HG03066 (cell line): ENCODE measurements around the gene ZNF830.
A peak's percentile ranks its signal among the peaks of the same experiment; 100 is the strongest.
"Not testable (repeated sequence)": the region's sequence is repeated elsewhere in the genome, so short reads cannot be mapped to it uniquely, and the experiment has no call there.

ENCODE experiments used
- ATAC-seq: cut with Tn5 transposase; IDR thresholded peaks from one replicate; pipeline ENCODE4 v1.9.1; 2021; ENCODE audit warnings: low read depth; ENCODE audit not compliant: unreplicated experiment

The ZNF830 gene

GRCh38 chr17:34961093-34961911 lies at the start of gene ZNF830, which contains the start of gene CCT6B:
TSS of gene ZNF830 (plus strand) at chr17:34961540. CDS start at chr17:34961567, 27 bp downstream.
TSS of gene CCT6B (minus strand) at chr17:34961460. CDS start at chr17:34961393, 67 bp downstream.
- peak; percentile 88 for ATAC-seq

- ATAC-seq: no peak
Observed at GRCh38 chr17:34913001-34913400, 48.3 kb upstream of the ZNF830 start.

GRCh38 chr17:34916120-34916519 lies 45.2 kb upstream of the ZNF830 start:
- ATAC-seq: no peak

- no peak for ATAC-seq
Observed at GRCh38 chr17:34917381-34917780, 44.0 kb upstream of the ZNF830 start.

DNA sequence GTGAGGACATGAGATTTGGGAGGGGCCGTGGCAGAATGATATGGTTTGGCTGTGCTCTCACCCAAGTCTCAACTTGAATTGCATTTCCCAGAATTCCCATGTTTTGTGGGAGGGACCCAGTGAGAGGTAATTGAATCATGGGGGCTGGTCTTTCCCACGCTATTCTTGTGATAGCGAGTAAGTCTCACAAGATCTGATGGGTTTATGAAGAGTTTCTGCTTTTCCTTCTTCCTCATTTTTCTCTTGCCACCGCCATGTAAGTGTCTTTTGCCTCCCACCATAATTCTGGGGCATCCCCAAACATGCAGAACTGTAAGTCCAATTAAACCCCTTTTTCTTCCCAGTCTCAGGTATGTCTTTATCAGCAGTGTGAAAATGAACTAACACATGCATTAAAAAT lies 40.7 kb upstream of the ZNF830 start:
- no peak for ATAC-seq

- no peak for ATAC-seq
Observed at GRCh38 chr17:34926661-34927060, 34.7 kb upstream of the ZNF830 start.

DNA sequence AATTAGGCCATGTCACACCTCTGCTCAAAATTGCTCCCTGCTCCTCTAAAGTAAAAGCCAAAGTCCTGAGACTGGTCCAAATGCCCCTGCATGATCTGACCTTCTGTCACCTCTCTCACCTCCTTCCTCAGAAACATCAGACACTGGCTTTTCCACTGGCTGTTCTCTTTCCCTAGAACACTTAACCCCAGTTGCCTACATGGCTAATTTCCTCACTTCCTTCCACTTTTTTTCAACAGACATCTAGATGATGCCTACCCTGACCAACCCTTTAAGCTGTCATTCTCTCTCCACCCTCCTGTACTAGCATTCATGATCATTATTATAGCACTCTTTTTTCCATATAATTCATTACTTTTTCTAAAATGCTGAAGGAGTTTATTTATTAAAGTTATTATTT lies 31.1 kb upstream of the ZNF830 start:
- no peak for ATAC-seq

GRCh38 chr17:34950780-34951179 lies 10.6 kb upstream of the ZNF830 start:
- not testable (repeated sequence) for ATAC-seq

DNA sequence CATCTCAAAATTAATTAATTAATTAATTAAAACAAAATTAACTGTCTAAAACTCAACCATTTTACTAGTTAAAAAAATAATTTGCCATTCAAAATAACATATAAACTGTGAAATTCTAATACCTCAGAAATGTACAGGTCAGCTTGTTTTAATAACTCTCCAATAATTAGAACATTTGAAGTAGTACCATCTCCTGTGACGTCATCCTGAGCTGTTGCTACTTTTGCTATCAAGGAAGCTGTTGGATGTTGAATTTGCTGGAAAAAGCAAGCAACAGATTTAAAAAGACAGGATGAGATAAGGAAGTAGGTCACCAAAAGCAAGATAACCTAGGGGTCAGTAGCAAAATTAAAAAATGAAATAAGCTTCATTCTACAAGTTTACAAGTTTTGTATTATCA lies 2.9 kb upstream of the ZNF830 start:
- no peak for ATAC-seq

DNA sequence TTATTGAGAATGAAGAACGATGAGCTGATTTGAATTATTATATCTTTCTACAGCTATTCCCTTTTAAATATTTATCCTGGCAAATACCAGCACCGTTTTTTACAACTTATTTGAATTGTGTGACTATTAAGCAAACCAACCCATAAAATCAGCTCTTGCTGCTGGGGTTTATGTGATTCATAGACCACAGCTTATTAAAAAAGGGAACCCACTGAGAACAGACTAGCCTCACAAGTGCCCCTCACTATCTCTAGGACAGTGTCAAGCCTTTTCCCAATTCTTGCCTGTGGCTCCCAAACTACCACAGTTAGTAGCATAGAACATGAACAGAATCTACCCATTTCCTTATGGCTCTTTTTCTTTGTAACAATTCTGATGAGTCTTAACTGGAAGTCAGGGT lies 12.8 kb downstream of the ZNF830 start:
- ATAC-seq: no peak

GRCh38 chr17:34974794-34975785 lies 13.8 kb downstream of the ZNF830 start:
- ATAC-seq: no peak

GRCh38 chr17:34979153-34979552 lies 17.8 kb downstream of the ZNF830 start:
- no peak for ATAC-seq

DNA sequence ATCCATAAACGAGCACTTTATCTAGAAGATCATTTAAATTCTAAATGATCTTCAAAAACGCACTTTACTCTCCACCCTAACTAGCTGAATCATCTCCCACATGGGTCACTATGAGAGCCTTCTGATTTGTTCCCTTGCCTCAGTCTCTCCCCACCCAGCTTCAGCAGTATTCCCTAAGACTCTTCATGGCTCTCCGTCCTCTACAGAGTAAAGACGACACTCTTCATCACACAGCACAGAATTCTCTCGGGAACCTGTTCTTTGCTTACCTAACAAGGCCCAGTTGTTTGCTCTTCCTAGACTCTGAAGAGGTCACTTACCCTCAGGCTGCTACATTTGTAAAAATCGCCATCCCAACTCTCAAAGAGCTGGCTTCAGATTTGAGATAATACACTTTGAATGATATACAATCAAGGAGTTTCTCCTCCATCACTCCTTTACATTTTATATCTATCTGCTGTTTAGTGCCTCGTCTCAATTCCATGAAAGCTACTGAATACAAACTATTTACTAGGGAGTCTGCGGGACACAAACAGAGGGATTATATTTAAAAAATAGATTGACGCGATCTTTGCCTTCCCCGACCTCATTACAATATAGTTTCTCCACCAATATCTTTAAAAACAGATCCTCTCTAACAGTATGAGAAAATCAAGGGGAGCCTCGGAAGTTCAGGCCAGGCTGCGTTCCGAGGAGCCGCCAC lies 18.5 kb downstream of the ZNF830 start:
- no peak for ATAC-seq

DNA sequence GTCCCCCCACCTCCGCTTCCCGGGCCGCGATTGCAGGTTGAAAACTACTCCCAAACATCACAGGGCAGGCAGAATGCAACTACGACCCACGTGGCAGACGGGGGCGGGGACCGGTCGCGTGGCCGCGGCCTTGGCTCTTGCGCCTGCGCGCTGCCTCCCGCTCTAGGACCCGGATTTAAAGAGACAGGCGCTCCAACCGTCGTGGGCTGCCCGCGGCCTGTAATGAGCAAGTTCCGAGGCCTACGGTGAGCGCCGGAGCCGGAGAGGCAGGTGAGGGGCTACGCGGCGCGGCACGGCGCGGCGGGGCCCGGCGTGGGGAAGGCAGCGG lies 19.0 kb downstream of the ZNF830 start, which contains the start of gene LIG3:
Gene LIG3 (plus strand): TSS at position 160 of the 328 bp plus-strand sequence. CDS start 2,494 bp downstream, outside the sequence.
- ATAC-seq: peak; percentile 71

GRCh38 chr17:34980681-34981537 lies 19.6 kb downstream of the ZNF830 start:
- peak; percentile 61 for ATAC-seq

DNA sequence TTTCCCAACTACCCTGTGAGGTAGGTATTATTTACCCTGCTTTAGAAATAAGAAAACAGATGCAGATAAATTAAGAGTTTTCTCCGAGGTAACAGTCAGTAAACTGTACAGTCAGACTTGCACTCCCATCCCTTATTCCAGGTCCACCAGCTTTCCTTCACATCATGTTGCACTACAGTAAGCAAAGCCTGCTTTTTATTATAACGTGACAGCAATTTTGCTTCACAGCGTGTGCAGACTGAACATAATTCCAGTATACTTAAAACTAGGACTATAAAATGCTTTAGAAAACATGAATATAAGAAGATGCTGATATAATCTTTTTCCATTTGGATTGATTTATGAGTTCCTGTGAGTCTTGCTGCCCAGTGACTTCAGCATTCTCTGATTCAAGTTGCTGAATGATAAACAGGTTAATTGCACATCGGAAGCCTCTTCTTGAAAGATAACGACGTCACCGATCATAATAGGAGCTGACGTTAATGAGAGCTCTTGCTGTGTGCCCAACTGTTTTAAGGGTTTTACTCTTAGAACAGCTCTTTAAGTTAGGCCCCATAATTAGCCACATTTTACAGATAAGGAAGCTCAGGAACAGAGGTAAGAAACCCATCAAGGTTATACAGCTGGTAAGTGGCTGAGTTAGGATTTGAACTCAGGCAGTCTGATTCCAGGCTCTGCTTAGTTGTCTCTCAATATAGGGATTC lies 20.4 kb downstream of the ZNF830 start:
- no peak for ATAC-seq

DNA sequence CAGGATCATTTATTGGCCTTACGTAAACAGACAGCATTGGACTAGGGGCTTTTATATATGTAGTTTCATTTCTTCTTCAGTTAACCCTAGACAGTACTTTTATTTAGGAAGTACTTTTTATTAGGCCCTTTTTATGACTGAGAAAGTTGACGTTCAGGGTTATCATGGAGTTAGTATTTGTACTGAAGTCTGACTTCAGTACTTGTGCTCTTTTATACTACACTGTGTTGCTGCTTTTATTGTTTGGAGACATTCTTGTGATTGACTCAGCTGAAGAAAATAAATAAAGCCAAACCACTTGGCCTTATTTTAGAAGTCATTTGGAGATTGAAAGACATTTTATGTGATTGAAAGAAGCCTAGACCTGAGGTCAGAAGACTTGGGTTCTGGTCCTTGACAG lies 25.9 kb downstream of the ZNF830 start:
- no peak for ATAC-seq

DNA sequence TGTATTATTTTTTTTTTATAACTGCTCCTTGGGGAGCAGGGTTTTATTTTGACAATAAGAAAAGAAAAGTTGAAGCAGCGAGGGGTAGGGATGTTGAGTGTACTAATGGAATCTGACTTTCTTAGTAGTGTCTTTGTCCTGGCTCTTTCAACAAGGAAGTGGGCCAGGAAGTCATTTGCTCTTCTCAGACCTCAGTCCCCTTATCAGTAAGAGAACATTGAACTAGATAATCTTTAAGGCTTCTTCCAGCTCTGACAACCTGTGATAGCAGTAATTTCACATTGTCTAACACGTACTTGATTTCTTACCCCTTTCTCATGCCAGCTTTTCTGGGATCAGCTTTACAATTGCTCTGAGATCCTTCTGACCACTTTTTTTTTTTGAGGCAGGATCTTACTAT lies 27.3 kb downstream of the ZNF830 start:
- ATAC-seq: no peak

- no peak for ATAC-seq
Observed at GRCh38 chr17:34989473-34989872, 28.1 kb downstream of the ZNF830 start.
